ENCODE measurements around the gene CHML.

CHML gene

GRCh38 chr1:241614572-241614971, 25.6 kb downstream of the CHML start:
- Histone ChIP-seq H3K79me2 (ENCODE audit: insufficient read depth, low read length) (no peaks in the 10 kb centered on the region), H3K9me3 (ENCODE audit: insufficient read depth, low read length) (no peaks in the 10 kb centered on the region), H3K27ac (ENCODE audit: low read depth, low read length) (no peak overlapping the region), H3K4me2 (ENCODE audit: low read depth, low read length, poor library complexity, severe bottlenecking) (no peak overlapping the region), H3K36me3 (ENCODE audit: low read length) (no peaks in the 10 kb centered on the region), H3K9me2 (replicated peaks; ENCODE audit: insufficient read depth, low read length) (no peaks in the 10 kb centered on the region), H4K20me1 (ENCODE audit: low read depth, low read length) (no peaks in the 10 kb centered on the region), H3K9ac (ENCODE audit: low read length) (no peak overlapping the region), H3K27me3 (ENCODE audit: low read length) (no peaks in the 10 kb centered on the region), H3F3A (ENCODE audit: insufficient read depth) (no peaks in the 10 kb centered on the region), H3K4me3 (ENCODE audit: insufficient read depth, low read length, poor library complexity, severe bottlenecking) (no peak overlapping the region), H2AFZ (ENCODE audit: low read depth, low read length, severe bottlenecking) (no peak overlapping the region)
- TF ChIP-seq CTCF (IDR thresholded peaks at IDR 0.05; ENCODE audit: insufficient read depth, low read length, poor library complexity, severe bottlenecking) (no peak), EZH2phosphoT487 (conservative IDR thresholded peaks at IDR 0.05; ENCODE audit: low read length) (no peak)

GRCh38 chr1:241614144-241614543, 26.0 kb downstream of the CHML start:
- Histone ChIP-seq H3K36me3 (ENCODE audit: low read length) (no peaks in the 10 kb centered on the region), H3F3A (ENCODE audit: insufficient read depth) (no peaks in the 10 kb centered on the region), H3K79me2 (ENCODE audit: insufficient read depth, low read length) (no peaks in the 10 kb centered on the region), H2AFZ (ENCODE audit: low read depth, low read length, severe bottlenecking) (no peak overlapping the region), H3K9me2 (replicated peaks; ENCODE audit: insufficient read depth, low read length) (no peaks in the 10 kb centered on the region), H3K4me2 (ENCODE audit: low read depth, low read length, poor library complexity, severe bottlenecking) (no peak overlapping the region), H3K4me3 (ENCODE audit: insufficient read depth, low read length, poor library complexity, severe bottlenecking) (no peak overlapping the region), H3K9me3 (ENCODE audit: insufficient read depth, low read length) (no peaks in the 10 kb centered on the region), H4K20me1 (ENCODE audit: low read depth, low read length) (no peaks in the 10 kb centered on the region), H3K27ac (ENCODE audit: low read depth, low read length) (no peak overlapping the region), H3K9ac (ENCODE audit: low read length) (no peak overlapping the region), H3K27me3 (ENCODE audit: low read length) (no peaks in the 10 kb centered on the region)
- TF ChIP-seq CTCF (IDR thresholded peaks at IDR 0.05; ENCODE audit: insufficient read depth, low read length, poor library complexity, severe bottlenecking) (no peak), EZH2phosphoT487 (conservative IDR thresholded peaks at IDR 0.05; ENCODE audit: low read length) (no peak)

- Histone ChIP-seq H3K9ac (ENCODE audit: low read length) (no peak overlapping the region), H3F3A (ENCODE audit: insufficient read depth) (no peaks in the 10 kb centered on the region; the same call in 1 of the 2 replicates), H2AFZ (ENCODE audit: low read depth, low read length, severe bottlenecking) (no peak overlapping the region), H4K20me1 (ENCODE audit: low read depth, low read length) (no peaks in the 10 kb centered on the region), H3K9me3 (ENCODE audit: insufficient read depth, low read length) (no peaks in the 10 kb centered on the region), H3K27me3 (ENCODE audit: low read length) (no peaks in the 10 kb centered on the region), H3K4me2 (ENCODE audit: low read depth, low read length, poor library complexity, severe bottlenecking) (no peak overlapping the region), H3K79me2 (ENCODE audit: insufficient read depth, low read length) (no peaks in the 10 kb centered on the region), H3K9me2 (replicated peaks; ENCODE audit: insufficient read depth, low read length) (no peaks in the 10 kb centered on the region), H3K36me3 (ENCODE audit: low read length) (no peaks in the 10 kb centered on the region), H3K27ac (ENCODE audit: low read depth, low read length) (no peak overlapping the region), H3K4me3 (ENCODE audit: insufficient read depth, low read length, poor library complexity, severe bottlenecking) (no peak overlapping the region)
- TF ChIP-seq CTCF (IDR thresholded peaks at IDR 0.05; ENCODE audit: insufficient read depth, low read length, poor library complexity, severe bottlenecking) (no peak), EZH2phosphoT487 (conservative IDR thresholded peaks at IDR 0.05; ENCODE audit: low read length) (no peak)
These were observed 27.4 kb downstream of the CHML start for GRCh38 chr1:241612533-241613477.
